Hematopoietic multipotent progenitor cell treated with erythropoietin and hydrocortisone succinate and interleukin-3 and kit ligand, for 6 days (in vitro differentiated cells): ENCODE data around the gene TRPV4.

Experiments used
- DNase-seq: peaks from one replicate; pipeline ENCODE4 v3.0.0-alpha.2; 2015

TRPV4 gene

DNA sequence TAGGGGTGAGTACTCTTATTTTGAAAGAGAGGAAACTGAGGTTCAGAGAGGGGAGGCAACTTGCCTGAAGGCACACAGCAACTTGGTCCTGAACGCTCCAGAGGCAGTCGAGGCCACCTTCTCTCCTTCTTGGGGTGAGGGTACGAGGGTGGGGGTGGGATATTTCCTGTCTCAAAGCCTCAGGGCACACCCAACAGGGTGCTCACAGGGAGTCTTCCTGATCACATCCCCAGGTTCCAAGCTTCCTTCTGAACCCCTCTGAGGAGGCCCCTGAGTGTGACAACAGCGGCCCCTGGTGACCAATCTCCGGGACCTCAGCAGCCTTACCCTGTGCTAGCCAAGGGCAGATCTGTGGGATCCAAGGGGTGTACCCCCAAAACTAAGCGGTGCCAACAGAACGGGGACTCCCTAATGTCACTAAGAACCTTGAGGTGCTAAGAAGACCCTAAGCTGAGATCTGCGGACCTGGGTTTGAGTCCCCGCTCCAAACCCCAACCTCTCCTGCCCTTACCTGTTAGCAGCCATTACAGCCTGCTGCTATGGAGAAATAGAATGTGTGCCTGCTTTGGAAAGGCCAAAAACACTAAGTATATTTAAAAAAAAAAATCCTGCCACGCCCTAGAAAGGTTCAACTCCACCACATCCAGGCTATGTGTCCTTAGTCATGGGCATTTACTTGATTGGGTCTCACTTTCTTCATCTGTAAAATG lies 57.9 kb downstream of the TRPV4 start:
- peak; percentile 84 for DNase-seq

DNA sequence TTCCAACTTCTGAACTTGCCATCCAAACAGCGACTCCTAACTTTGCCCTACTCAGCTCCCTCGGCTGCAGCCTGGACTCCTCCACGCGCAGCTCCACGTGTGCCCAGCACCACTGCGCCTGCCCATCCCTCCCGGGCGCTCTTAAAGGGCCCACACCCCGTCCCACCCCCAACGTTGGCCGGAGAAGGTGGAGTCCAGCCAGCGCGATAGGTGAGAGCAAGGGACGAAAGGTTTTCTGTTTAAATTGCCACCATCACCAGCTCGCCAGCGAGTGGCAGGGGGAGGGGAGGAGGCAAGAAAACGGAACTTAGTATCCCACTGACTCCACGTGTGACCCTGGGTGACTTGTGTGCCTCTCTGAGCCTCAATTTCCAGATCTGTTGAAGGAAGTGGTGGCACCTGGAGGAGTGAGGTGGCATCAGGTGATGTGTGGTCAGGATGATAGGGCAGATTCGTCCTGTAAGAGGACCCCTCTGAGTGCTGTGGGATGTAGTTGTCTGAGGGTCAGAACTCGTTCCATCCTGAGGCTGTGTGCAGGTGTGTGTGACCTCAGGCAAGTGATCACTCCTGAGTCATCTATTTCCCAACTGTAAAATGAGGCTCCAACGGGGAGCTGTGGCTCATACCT lies 59.7 kb downstream of the TRPV4 start:
- DNase-seq: no peak

- no peak for DNase-seq
These were observed 60.4 kb downstream of the TRPV4 start for GRCh38 chr12:109772622-109773321.

DNA sequence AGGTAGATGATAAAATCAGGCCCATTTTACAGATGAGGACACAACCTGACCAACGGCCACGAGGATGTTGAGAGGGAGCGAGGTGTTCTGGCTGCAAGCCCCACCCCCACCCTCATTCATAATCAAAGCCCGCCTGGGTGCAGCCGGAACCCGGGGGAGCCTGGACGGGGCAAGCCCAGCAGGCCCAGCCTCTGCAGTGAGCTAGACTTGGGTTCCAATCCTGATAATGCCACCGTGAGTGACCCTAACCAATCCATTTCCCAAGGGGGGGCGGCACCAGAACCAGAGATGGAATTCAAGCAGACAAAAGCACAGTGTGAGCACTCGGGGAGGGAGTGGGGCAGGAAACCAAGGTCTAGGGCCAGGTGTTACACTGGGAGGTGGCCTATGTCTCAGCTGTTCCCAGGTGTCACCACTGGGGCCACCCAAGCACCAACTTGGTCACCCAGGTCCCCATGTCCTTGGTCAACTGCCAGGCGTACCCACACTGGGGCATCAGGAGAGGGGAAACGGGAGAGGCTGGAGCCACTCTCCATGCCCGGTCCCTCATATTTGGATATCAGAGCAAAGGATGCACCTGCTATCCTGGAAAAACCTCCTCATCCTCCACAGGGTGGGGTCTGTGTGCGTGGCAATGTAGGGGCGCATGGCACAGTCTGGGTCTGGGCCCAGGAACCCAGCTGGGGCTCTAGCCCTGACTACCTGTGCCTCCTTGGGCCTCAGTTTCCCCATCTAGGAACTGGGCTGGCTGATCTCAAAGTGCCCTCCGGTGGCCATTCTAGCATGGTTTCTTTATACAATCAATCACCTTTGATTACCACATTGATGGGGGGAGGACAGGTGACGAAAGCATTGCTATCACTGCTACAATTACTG lies 61.2 kb downstream of the TRPV4 start:
- DNase-seq: no peak

DNA sequence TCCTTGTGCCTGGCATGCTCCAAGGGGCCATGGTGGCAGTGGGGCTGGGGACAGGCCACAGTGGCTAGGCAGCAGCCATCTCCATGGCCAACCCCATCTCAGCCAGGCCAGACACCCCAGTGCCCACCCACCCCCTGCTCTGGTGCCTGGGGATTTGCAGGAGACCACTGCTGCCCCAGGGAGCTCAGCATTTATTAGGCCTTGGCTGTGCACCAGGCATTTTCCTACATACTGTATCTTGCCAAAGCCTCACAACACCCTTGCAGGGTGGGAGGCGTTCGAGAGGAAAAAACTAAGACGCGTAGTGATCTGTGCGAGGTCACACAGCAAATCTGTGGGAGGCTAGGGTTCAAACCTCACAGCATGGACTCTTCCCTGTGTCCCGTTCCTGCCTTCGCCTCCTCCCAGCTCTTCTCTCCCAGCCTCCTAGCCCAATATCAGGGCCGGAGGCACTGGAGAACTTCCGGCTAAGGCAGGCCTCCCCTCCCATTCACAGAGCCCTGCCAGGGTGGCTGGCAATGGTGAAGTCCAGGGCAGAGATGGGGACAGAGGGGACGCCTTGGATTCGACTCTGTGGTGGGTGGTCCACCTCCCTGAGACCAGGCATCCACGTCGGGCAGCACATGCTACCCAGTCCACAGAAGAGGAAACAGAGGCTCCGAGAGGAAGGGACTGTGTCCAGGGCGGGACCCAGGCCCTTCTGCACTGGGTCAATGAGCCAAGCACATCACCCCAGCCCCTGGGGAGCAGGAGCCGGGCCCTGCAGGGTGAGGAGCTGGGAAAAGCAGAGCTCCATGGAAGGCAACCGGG lies 62.1 kb downstream of the TRPV4 start:
- no peak for DNase-seq

- no peak for DNase-seq
These were observed 62.9 kb downstream of the TRPV4 start for GRCh38 chr12:109770104-109770860.

GRCh38 chr12:109768901-109769670 lies 64.1 kb downstream of the TRPV4 start:
- DNase-seq: no peak

DNA sequence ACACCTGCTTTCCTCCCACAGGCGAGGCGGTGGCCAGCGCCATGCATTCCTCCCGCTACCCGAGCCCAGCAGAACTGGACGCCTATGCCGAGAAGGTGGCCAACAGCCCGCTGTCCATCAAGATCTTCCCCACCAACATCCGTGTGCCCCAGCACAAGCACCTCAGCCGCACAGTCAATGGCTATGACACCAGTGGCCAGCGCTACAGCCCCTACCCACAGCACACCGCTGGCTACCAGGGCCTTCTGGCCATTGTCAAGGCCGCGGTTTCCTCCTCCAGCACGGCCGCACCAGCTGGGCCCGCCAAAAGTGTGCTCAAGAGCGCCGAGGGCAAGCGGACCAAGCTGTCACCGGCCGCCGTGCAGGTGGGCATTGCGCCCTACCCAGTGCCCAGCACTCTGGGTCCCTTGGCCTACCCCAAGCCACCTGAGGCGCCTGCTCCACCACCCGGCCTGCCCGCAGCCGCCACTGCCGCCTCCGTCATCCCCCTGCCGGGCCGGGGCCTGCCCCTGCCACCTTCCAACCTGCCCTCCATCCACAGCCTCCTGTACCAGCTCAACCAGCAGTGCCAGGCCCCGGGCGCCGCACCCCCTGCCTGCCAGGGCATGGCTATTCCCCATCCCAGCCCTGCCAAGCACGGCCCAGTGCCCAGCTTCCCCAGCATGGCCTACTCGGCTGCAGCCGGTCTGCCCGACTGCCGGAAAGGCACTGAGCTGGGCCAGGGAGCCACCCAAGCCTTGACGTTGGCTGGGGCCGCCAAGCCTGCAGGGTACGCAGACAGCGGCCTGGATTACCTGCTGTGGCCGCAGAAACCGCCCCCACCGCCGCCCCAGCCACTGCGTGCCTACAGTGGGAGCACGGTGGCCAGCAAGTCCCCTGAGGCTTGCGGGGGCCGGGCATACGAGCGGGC lies 65.0 kb downstream of the TRPV4 start:
- no peak for DNase-seq

DNA sequence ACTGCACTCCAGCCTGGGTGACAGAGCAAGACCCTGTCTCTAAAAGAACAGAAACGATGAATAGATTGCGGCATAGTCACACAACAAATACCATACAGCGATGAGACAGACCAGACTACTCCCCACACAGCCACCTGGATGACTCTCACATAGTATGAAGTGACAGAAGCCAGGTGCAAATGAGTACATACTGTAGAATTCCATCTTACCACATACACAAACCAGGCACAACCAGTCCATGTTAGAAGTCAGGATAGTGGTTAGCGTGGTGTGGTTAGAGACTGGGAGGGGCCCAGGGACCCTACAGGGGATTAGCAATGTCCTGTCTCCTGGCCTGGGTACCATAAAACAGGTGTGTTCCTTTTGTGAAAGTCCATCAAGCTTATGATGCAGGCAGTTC lies 65.7 kb downstream of the TRPV4 start:
- DNase-seq: no peak

- no peak for DNase-seq
These were observed 66.9 kb downstream of the TRPV4 start for GRCh38 chr12:109766251-109766778.

DNA sequence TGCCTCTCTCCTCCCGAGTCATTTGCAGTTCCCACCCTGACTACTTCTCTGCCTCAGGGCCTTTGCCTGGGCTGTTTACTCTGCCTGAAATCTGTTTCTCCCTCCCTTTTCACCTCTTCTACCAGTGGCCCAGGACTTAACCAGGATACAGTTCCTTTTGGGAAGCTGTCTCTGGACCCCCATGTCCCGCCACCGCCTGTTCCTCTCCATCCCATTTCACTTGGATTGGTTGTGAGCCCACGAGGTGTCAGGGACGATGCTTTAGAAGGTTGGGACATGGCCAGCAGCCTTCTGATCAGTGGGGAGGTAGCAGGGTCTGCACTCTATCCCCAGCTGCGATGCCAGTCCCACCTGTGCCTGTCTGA lies 67.8 kb downstream of the TRPV4 start:
- no peak for DNase-seq

- no peak for DNase-seq
These were observed 68.3 kb downstream of the TRPV4 start for GRCh38 chr12:109764776-109765445.

DNA sequence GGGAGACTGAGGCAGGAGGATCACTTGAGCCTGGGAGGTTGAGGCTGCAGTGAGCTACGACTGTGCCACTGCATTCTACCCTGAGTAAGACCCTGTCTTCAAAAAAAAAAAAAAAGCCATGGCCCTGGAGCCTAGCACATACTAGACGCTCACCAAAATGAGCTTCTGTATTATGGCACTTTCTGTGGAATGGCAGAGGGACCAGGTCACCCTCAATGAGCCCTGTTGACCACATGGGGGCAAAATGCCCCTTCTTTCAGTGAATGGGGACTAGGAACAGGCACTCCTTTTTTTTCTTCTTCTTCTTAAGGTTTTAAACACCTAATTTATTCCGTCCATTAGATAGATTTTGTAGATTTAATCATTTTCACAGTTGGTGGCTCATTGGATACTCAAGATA lies 69.1 kb downstream of the TRPV4 start:
- DNase-seq: peak; percentile 57

DNA sequence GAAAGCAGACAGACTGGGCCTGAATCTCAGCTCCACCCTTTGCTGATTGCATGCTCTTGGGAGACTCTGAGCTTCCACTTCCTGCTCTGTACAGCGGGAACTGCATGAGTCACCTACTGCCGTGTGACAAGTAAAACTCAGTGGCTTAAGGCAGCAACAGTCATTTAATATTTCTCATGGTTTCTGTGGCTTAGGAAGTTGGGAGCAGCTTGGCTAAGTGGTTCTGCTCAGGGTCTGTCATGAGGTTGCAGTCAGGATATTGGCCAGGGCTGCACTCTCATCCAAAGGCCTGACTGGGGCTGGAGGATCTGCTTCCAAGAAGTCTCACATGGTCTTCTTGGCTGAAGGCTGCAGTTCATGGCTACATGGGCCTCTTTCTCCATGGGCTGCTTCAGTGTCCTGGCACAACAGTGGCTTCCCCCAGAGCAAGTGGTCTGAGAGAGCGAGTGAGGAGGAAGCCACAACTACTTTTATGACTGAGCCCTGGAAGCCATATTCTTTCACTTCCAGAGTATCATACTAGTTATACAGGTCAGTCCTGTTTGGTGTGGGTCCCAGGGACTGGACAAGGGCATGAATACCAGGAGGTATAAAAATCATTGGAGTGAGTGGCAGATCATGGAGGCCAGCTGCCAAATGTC lies 69.9 kb downstream of the TRPV4 start:
- no peak for DNase-seq

DNA sequence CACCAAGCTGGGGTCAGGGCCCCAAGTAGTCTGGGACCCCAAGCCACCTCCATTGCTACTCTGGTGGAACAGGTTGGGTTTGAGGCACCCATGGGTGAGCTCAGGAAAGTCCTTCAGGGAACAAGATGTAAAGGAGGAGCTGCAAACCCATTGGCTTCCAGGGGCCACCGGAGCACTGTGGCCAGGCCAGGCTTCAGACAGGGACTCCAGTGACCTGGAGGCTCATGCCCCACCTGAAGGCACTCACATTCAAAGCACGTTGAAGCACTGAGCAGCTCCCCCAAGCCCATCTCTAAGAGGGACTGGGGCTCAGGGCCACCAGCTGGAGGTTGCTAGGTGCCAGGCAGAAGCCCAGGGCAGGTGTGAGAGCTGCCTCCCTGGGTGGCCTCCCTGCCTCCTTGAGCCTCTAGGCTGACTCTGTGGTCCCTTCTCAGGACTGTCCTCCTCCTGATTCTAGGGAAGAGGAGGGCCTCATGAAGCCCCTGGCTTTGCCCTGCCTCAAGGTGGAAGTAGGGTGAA lies 70.5 kb downstream of the TRPV4 start:
- no peak for DNase-seq

GRCh38 chr12:109762071-109762672 lies 71.0 kb downstream of the TRPV4 start:
- DNase-seq: no peak
